ENCODE results near the gene CDC42EP5.

CDC42EP5 gene

GRCh38 chr19:54424201-54424600 is 48.9 kb downstream of the CDC42EP5 start:
- DNase-seq: no peak

DNA sequence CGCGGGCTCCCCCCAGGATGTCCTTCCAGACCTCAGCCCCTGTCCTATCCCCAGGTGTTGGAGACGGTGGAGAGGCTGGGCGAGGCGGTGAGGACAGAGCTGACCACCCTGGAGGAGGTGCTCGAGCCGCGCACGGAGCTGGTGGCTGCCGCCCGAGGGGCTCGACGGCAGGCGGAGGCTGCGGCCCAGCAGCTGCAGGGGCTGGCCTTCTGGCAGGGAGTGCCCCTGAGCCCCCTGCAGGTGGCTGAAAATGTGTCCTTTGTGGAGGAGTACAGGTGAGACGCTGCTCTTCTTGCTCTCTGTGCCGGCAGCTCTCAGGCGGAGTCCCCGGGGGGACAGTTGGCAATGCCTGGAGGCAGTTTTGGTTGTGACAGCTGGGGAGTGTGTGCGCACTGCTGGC is 51.0 kb downstream of the CDC42EP5 start:
- no peak for DNase-seq

DNA sequence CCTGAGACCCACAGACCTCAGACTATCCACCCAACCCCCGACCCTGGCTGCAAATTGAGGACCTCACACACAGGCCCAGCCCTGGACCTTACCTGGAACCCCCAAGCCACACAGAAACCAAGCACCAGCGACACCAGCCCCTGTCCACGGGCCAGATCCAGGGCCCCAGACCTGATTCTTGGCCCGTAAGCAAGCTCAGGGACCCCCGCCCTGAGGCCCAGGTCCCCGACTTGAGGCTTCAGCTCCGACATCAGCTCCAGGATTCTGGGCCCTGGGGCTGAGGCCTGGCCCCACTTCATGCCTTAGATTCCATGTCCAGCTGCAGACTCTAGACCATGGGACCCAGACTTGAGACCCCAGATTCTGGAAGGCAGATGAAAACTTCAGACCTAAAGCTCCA is 51.6 kb downstream of the CDC42EP5 start:
- DNase-seq: no peak

DNA sequence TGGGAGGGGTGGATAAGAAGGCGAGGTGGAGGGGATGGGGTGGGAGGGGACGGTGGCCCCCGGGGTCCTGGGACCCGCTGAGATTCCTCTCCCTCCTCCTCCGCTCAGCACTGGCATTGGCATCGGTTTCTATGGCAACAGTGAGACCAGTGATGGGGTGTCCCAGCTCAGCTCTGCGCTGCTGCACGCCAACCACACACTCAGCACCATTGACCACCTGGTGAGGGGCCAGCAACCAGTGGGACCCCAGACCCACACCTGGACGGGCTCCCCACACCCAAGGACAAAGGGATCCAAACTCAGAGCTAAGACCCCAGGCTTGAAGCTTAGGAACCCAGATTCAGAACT is 52.0 kb downstream of the CDC42EP5 start:
- DNase-seq: no peak

DNA sequence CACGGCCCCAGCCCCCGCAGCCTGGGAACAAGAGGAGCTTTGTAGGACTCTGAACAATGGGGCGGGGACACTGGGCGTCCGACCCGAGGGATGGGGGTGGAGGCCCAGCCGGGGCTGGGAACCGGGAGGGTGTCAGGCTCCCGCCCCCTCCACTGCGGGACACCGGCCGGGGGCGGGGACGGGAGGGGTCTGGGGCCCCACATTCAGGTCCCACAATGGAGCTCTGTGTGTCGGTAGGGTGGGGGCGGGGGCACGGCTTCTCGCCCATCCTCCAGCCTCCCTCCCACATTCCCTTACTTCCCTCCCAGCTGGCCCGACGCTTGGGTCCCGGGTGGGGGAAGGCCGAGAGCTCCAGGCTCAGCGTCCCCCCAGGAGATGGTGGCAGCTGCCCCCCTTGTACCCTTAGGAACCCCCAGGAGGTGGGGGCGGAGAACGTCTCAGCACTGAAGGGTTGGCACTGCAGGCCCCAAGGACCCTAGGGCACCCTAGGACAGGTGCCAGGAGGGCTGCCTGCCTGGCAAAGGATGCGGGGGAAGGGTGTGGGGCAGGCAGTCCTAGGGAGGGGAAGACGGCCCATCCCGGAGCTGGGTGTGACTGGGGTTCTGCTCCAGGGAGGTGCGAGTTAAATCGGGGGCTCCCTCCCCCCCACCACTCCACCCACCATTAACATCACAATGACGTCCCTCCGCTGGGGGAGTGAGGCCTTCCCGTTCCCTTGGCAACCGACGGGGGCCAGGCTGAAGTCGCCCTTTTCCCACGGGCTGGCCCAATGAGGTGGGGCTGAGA is 52.5 kb downstream of the CDC42EP5 start:
- DNase-seq: no peak

GRCh38 chr19:54420068-54420382 is 53.1 kb downstream of the CDC42EP5 start:
- no peak for DNase-seq

- DNase-seq: no peak
Observed at GRCh38 chr19:54418930-54419800, 53.9 kb downstream of the CDC42EP5 start.

DNA sequence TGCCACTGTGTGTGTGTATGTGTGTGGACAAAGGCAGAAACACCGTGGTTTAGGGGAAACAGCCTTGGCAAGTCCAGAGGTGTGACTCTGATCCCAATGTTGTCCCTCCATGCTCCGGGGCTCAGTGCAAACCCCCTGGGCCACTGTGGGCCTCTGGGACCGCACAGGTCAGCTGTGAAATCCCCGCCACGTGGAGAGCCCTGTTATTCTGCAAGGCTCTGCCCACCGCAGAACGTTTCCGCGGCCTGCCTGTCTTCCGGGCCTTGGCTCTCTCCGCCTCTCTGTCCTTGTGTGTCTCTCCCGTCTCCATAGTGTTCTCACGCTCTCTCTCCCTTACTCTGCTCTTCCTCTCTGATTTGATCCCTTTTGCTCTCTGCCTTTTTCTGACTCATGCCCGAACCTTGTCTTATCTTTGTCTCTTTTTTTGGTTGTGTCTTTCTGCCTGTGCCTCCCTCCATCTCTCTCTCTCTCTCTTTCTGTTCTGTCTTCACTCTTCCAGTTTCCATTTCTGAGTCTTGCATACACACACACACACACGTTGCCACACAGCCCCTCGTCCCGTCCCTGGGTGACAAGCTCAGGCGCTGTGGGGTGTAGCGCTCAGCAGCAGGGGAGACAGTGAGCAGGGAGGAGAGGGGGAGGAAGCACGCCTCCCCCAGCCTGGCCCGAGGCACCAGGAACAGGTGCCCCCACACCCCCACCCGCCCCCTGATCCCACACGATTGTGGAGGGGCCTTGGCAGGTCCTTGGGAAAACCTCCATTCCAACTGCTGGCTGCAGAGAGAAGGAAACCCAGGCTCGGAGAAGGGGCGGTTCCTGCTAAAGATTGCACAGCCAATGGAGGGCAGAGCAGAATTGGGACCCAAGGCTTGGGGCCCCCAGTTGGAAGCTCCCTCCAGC is 54.8 kb downstream of the CDC42EP5 start:
- no peak for DNase-seq

DNA sequence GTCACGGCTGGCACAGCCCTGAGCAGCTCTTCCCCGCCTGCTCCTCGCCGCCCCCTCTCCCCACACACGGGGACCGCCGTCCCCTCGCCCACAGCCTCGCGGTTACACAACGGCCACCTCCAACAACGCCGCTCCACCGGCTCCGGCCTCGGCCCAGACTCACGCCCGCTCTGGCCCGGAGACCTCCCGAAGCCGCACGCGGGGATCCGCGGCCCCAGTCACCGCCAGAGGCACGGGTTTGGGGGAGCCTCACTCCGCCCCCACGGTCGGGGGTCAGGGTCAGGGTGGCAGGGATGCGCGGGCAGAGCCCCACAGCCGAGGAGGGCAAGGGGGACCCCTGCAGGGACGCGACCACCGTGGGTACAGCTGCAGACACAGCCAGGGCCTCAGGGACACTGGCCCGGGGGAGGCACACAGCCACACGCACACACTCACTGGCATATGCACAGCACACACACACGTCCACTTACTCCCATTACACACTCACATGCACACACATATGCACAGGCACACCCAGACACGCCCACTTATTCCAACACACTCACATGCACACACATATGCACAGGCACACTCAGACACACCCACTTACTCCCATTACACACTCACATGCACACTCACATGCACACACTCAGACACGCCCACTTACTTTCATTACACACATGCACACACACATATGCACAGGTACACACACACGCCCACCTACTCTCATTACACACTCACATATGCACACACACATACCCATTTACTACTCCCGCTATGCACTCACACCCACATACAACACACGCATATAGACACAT is 56.2 kb downstream of the CDC42EP5 start:
- DNase-seq: no peak

- DNase-seq: no peak
Observed at GRCh38 chr19:54415901-54416673, 57.0 kb downstream of the CDC42EP5 start.

DNA sequence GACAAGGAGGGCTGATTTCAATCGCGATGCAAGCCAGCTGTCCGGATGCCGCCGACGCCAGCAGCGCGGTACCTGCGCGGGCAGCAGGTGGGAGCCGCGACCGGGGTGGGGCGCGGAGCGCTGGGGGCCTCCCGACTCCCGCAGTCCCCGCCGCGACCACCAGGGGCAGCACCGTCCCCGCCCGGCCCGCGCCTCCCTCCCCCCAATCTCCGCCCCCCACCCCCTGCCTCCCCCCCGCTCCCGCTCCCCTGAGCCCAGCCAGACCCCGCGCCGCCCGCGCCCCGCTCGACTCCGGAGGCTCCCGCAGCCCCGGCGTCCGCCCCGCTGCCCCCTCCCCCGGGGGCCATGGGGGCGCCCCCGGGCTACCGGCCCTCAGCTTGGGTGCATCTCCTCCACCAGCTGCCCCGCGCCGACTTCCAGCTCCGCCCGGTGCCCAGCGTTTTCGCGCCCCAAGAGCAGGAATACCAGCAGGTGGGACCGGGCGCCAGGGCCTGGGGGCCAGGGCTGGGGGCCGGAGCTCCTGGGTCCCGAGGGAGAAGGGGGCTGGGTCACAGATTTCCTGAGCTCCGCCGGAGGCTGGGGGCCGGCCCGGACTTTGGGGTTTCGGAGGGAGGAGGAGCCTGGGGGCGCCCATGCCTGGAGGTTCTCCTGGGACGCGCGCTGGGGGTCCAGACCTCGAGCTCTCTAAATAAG is 57.7 kb downstream of the CDC42EP5 start, which contains the start of gene TTYH1:
Gene TTYH1, plus strand, starts transcription at position 257 of the 693 bp plus-strand sequence. Its CDS starts 89 bp downstream, at position 346.
- no peak for DNase-seq
